ENCODE data around the gene HUNK.
"Not testable (repeated sequence)": the region's sequence is repeated elsewhere in the genome, so short reads cannot be mapped to it uniquely, and the experiment has no call there.

HUNK gene

DNA sequence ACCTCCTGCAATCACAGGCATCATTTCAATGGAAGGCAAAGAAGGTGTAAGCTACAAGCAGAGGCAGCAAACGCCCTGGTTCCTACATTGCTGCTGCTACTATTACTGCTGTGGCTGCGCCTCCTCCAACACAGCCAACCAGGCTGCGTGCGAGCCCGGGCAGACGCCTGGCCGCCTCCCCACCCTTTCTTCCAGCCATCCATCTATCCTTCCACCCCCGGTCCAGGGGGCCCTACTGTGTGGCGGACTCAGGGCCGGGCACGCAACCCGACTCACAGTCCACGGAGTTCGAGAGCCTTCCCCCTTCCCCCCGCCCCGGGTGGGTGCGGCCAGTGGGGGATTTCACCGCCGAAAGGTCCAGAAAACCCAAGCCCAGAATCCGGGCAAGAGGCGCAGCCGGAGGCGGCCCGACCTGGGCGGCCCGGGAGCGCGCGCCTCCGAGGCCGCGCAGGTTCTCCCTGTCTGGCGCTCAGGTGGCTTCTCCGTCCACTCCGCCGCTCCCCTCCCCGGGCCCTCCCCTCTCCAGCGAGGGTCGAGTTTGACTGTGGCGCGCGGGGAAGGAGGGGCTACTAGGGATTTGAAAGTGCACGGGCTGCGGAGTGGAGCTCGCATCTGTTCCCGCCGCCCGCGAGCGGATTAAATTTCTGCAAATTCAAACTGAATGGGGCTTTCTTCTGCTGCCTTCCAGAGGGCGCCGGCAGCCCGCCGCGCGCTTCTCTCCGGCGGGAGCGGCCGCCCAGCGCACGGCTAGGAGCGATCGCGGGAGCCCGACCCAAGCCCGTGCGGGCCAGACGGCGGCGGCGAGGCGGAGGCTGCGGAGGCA is at the start of gene HUNK:
Gene HUNK (plus strand): TSS at position 569 of the 823 bp plus-strand sequence. CDS start 655 bp downstream, outside the sequence.
- peak; percentile 75 for DNase-seq (ENCODE audit: low spot score)

DNA sequence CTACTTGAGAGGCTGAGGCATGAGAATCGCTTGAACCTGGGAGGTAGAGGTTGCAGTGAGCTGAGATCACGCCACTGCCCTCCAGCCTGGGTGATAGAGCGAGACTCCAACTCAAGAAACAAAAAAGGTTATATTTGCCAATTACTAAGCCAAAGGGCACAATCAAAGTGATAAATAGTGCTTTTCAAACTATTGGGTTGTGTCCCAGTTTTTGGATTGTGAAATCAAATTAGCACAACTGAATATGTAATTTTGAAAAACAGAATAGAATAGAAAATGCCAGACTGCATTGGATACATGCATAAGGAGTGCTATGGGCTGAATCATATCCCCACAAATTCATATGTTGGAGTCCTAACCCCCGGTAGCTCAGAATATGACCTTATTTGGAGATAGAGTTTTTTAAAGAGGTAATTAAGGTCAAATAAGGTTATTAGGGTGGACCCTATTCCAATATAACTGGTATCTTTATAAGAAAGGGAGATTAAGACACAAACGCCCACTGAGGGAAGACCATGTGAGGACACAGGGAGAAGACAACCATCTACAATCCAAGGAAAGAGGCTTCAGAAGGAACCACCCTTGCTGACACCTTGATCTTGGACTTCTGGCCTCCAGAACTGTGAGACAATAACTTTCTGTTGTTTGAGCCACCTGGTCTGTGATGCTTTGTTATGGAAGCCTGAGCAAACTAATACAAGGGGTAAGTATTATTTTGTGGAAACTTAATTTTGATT is 42.9 kb upstream of the HUNK start:
- DNase-seq (ENCODE audit: low spot score) = no peak

DNA sequence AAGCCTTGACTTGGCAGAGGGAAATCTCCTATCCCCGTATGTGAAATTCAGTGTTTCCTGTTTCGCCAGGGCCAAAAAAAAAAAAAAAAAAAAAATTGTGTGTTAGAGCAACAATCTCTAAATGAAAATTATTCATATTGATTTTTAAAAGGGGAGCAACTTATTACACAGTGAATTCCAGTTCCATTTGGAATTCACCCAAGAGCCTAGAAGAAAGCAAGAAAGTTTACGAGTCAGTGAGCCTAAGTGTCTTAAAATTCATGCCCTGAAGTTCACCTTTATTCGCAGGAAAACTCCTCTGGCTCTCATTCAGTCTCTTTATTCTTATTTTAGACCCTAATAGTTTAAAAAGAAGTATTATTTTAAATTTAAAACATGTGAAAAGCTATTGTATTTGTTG is 42.1 kb upstream of the HUNK start:
- DNase-seq (ENCODE audit: low spot score) = no peak

- DNase-seq (ENCODE audit: low spot score) = no peak
Observed at GRCh38 chr21:31837041-31837440, 35.8 kb upstream of the HUNK start.

DNA sequence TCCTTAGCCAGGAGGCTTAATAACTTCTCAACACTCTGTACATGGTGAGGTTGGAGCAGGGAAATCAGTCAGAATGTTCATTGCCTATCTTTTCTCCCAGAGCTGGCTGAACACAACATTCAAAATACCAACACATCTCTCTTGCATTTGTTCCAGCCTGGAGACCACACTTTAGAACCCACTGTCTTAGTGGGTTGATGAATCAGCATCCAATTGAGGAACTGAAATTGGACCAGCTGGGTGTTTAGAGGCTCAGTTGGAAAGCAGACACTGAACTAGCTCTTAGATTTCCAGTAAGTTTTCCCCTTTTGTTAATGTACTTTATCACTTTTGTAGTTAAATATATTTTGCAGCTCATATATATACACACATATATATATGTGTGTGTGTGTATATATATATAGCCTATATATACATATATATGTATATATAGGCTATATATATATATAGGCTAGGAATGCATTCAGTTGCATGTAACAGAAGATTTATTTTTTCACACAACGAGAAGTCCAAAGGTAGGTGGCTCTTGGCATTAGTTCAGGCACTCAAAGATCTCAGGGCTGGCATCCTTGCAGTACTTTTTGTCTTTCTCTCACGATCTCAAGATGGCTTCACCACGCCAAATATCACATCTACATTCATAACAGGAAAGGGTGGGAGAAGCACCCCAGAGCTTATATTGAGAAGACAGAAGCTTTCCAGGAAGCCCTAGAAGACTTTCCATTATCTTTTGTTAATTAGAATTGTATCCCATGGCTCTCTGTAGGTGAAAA is 35.0 kb upstream of the HUNK start:
- no peak for DNase-seq (ENCODE audit: low spot score)

DNA sequence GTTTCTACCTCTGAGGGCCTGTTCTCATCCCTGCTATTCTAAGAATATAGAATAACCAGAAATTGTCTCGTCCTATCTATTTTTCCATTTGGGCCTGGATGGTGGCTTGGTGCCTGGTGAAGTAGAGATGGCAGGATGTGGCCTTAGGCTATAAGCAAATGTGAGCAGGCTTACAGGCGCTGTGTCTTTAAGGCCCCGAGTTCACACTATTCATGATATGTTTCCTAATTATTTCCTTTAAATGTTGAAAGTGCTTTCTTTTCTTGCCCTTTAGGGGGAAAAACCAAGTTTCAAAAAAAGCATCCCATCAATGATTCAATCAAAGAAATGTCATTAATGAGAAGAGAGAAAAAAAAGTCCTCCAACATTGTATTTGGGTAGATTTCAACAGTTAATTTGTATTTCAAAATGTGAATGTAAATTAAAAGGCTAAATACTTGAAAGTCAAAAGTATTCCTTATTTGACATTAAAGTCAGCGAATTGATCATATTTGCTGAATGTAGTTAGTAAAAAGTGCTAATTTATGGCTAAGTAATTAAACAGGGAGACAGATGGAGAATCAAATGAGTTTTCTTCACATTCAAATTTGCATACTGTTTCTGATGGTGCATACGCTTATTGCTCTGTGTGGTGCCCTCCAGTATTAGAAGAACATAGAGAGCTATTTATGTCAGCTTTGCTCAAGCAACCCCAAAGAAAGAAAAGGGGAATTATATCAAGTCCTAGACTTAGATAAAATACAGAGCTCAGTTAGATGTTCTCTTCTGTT is 34.0 kb upstream of the HUNK start:
- DNase-seq (ENCODE audit: low spot score) = no peak

- DNase-seq (ENCODE audit: low spot score) = no peak
Observed at GRCh38 chr21:31844206-31844605, 28.6 kb upstream of the HUNK start.

DNA sequence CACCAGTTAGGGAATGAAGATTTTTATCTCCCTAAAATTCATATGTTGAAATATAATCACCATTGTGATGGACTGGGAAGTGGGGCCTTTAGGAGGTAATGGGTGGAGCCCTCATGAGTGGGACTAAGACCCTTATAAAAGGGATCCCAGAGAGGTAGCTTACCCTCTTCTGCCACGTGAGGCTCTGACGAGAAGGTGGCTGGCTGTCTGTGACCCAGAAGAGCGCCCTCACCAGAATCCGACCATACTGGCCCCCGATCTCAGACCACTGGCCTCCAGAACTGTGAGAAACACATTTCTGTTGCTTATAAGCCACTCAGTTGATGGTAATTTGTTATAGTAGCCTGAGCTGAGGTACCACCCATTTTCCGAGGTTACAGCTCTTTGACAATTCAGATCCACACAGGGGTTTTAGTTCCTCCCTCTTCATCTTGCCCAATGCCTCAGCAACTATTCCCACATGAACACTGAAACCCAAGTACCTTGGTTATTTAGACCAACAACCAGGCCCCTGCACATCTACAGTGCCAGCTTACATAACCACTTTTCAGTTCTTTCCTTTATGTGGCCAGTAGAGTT is 27.6 kb upstream of the HUNK start:
- DNase-seq (ENCODE audit: low spot score) = no peak

GRCh38 chr21:31846690-31847089 is 26.1 kb upstream of the HUNK start:
- DNase-seq (ENCODE audit: low spot score) = no peak

DNA sequence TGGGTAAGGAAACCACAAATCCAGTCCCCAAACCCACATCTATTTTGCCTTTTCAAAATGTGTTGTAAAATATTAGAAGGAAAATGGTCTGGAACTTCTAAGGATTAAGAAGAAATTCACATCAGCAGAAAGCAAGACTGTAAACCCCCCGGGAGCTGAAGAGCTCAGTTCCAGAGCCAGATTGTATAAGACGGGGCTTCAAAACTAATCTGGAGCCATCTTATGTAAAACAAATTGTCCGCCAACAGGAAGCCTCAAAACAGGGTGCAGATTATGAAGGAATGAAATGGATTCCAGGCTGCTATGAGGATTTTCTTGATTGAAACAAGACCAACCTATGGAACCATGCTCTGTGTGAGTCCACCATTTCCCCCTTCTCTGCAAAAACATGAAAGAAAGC is 25.1 kb upstream of the HUNK start:
- no peak for DNase-seq (ENCODE audit: low spot score)

- no peak for DNase-seq (ENCODE audit: low spot score)
Observed at GRCh38 chr21:31848326-31848985, 24.4 kb upstream of the HUNK start.

- no peak for DNase-seq (ENCODE audit: low spot score)
Observed at GRCh38 chr21:31850886-31851285, 21.9 kb upstream of the HUNK start.

DNA sequence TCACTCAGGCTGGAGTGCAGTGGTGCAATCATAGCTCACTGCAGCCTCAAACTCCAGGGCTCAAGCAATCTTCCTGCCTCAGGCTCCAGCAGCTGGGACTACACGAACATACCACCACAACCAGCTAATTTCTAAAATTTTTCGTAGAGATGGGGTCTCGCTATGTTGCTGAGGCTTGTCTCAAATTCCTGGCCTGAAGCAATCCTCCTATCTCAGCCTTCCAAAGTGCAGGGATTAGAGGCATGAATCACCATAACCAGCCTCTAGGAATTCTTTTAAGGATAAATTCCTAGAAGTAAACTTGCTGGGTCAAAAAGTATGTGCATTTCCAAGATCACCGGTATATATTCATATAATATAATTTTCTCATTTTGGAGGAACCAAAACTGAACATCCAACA is 17.6 kb upstream of the HUNK start:
- no peak for DNase-seq (ENCODE audit: low spot score)

- DNase-seq (ENCODE audit: low spot score) = no peak
Observed at GRCh38 chr21:31857096-31857495, 15.7 kb upstream of the HUNK start.

DNA sequence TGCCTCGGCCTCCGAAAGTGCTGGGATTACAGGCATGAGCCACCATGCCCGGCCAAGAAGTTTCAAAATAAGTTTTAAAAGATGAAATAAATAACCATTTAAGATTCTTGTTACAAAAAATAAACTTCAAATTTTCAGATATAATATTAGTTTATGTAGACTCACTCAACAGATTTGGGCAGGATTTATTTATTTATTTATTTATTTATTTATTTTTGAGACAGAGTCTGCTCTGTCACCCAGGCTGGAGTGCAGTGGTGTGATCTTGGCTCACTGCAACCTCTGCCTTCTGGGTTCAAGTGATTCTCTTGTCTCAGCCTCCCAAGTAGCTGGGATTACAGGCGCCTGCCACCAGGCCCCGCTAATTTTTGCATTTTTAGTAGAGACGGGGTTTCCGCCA is 15.2 kb upstream of the HUNK start:
- not testable (repeated sequence) for DNase-seq (ENCODE audit: low spot score)

DNA sequence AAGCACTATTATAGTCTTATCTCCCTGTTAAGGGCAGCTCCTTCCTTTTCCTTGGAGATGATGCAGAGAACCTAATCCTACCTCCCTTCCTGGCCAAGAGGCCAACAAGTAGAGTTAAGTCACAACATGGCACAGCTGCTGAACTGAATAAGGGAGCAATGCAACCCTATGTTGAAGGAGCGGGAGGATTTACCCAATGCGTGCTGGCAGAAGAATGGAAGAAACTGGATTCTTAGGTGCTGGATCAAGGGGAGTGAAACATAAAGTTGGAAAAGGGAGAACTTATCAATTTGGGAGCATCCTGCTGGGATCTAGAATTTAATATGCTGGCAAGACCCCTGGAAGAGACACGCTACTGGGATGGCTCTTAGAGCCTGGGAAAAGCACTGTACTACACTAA is 12.0 kb upstream of the HUNK start:
- no peak for DNase-seq (ENCODE audit: low spot score)

- no peak for DNase-seq (ENCODE audit: low spot score)
Observed at GRCh38 chr21:31862078-31862477, 10.7 kb upstream of the HUNK start.

GRCh38 chr21:31865429-31865970 is 7.3 kb upstream of the HUNK start:
- peak; percentile 9 for DNase-seq (ENCODE audit: low spot score)

- DNase-seq (ENCODE audit: low spot score) = peak; percentile 87
Observed at GRCh38 chr21:31866077-31866511, 6.7 kb upstream of the HUNK start.

- no peak for DNase-seq (ENCODE audit: low spot score)
Observed at GRCh38 chr21:31869750-31870149, 3.1 kb upstream of the HUNK start.
